ENCODE results near the gene ZMPSTE24.
A peak's percentile ranks its signal among the peaks of the same experiment; 100 is the strongest.
"Not testable (repeated sequence)": the region's sequence is repeated elsewhere in the genome, so short reads cannot be mapped to it uniquely, and the experiment has no call there.

The ZMPSTE24 gene

DNA sequence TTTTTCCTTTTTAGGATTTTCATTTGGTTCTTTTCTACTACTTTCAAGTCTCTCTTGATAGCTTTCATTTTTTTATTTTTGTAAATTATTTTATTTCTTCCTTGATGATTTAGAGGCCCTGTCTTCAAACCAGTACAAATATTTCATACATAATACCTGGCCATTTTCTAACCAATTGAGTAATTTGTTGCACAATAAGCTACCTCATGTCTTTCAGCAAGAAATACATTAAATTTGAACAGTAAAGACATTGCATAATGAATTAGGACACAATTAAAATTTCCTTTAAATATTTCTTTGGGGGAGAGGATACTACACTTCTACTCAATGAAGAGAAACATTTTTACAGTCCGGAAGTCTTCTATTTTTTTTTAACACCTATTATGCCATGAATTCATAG is 74.7 kb downstream of the ZMPSTE24 start:
- no peak for DNase-seq

DNA sequence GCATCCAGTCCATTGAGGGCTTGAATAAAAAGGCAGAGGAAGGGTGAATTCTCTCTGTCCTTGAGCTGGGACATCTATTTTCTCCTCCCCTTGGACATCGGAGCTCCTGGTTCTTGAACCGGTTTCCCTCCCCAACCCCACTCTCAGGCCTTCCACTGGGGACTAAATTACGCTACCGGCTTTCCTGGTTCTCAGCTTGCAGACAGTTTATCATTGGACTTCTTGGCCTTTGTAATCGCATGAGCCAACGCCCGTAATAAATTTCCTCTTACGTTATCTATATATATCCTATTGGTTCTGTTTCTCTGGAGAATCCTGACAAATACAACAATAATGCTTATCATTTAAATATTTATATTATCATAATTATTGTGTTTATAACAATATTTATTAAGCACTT is 79.4 kb downstream of the ZMPSTE24 start:
- no peak for DNase-seq

DNA sequence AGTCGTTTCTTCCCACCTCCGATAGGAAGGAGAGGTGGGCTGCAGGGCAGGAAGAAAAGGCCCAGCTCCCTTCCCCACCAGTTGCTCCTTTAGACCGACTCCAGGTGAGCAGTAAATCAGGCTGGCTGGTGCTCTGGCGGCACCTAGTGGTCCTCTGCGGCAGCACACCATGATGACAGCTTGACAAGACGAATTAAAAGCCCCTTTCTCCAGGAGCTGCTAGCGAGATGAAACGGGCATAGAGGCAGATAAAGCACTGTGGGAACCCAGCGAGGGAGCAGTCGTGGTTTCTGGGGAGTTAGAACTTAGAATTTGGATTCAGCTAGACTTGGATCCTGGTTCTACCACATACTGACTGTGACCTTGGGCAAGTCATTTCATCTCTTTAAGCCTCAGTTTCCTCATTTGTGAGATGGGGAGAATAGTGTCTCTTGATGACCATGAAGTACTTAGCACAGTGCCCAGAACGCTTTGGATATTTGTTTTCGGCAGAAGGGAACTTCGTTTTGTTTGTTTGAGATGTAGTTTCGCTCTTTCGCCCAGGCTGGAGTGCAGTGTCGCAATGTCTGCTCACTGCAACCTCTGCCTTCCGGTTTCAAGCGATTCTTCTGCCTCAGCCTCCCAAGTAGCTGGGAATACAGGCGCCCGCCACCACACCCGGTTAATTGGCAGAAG is 80.8 kb downstream of the ZMPSTE24 start:
- peak; percentile 92 for DNase-seq

DNA sequence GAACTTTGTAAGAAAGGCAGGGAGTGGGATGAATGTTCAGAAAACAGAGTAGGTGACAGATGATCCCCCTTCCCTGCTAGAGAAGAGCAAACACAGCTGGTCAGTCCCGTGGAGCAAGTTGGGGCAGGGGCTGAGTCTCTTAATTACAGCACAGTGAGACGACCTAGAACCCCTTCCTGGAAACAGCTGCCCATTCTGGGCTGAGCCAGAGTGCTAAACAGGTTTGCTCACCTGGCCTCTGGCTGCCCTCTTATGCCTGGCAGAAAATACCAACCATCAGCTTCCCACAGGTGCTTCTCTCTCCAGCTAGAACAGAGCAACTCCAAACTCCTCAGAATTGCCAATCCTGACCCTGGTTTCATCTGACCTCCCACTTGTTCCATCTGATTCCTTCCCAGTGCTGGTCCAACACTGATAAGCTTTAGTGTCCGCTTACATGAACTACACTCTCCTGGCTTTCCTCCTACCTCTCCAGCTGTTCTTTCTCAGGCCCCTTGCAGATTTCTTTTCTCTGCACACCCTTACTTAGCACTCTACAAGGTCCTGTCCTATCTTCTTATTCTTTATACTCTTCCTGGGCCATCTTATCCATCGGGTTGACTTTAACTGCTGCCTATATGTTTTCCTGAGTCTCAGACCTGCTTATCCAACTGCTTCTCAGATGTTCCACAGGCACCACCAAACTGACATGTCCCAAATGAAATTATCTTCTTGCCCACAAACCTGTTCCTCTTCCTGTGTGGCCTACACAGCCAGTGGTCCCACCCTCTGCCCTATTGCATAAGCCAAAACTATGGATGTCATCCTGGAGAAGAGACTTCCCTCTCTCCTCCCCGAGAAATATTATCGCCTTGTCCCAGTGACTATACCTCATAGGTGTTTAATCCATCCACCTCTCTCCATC is 81.6 kb downstream of the ZMPSTE24 start:
- no peak for DNase-seq

DNA sequence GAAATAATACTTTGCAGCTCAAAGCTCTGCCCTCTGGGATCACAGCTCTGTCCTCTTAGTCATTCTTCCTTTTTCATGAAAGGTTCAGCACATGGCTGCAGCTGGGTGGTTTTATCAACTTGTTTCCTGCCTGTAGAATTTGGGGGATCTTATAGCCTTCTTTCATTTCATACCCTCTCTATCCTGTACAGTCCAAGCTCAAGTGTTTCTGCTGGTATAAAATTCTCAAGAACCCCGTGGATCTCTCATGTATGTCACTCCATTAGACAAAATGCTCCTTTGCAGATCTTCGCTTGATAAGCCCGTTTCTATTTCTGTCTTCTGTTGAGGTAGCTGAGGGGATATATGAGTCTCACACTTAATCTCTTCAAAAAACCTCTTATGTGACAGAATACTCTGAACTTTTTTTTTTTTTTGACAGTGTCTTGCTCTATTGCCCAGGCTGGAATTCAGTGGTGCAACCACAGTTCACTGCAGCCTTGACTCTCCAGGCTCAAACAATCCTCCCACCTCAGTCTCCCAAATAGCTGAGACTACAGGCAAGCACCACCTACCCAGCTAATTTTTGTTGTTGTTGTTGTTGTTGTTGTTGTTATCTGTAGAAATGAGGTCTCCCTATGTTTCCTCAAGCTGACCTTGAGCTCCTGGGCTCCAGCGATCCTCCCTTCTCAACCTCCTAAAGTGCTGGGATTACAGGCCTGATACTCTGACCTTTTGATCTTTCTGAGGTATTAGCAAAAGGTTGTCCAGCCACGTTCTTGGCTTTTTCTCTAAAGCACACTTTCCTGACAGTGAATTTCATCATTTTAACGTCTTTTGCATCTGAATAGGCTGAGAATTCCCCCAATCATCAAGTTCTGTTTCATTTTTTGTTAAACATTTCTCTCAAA is 83.7 kb downstream of the ZMPSTE24 start:
- peak; percentile 19 for DNase-seq

- DNase-seq = not testable (repeated sequence)
Observed at GRCh38 chr1:40342381-40342717, 84.3 kb downstream of the ZMPSTE24 start.

All from CD4-positive, alpha-beta T cell treated with Interleukin-17A for 4 hours (primary cell).